Kidney epithelial cell (primary cell): ENCODE measurements around the gene EMP1. TPM values are rescaled to one million over a fixed set of nuclear protein-coding genes. Genes with fewer than 3 reads are reported as not detected.

Experiments used
- DNase-seq: peaks from one replicate; pipeline ENCODE4 v3.0.0-alpha.2; 2010; ENCODE audit warnings: low read depth
- H3K27me3 ChIP-seq: 2 replicates; pipeline ENCODE4 v1.6.0; 2011; ENCODE audit warnings: low read length; ENCODE audit not compliant: control insufficient read depth, insufficient read depth
- H3K36me3 ChIP-seq: 2 replicates; pipeline ENCODE4 v1.5.1; 2011; ENCODE audit warnings: low read length; ENCODE audit not compliant: control insufficient read depth, insufficient read depth
- H3K4me3 ChIP-seq: 2 replicates; pipeline ENCODE4 v1.5.1; 2011; ENCODE audit warnings: low read depth, mild to moderate bottlenecking, control low read depth, low read length
- total RNA-seq: library from RNA; depleted of rRNA; stranded (reverse); fragments of >200 nt; gene quantifications from 2 replicates; pipeline ENCODE4 v1.2.3, GENCODE V29; 2015
- TF ChIP-seq, protein P1 (sequence below): IDR thresholded peaks from 2 replicates; pipeline ENCODE4 v1.5.1; 2011; ENCODE audit warnings: mild to moderate bottlenecking, moderate library complexity, low read length, control low read depth, inconsistent platforms; ENCODE audit not compliant: insufficient read depth, poor library complexity, severe bottlenecking

The EMP1 gene
- total RNA-seq, 1 donor from 2014 or later: 241 TPM

GRCh38 chr12:13175499-13175898 is 21.0 kb upstream of the EMP1 start:
- peak; percentile 82 for DNase-seq
- Histone ChIP-seq H3K4me3 (no peak overlapping the region), H3K27me3 (no peaks in the 10 kb centered on the region), H3K36me3 (no peaks in the 10 kb centered on the region)
- TF ChIP-seq, protein P1, sequence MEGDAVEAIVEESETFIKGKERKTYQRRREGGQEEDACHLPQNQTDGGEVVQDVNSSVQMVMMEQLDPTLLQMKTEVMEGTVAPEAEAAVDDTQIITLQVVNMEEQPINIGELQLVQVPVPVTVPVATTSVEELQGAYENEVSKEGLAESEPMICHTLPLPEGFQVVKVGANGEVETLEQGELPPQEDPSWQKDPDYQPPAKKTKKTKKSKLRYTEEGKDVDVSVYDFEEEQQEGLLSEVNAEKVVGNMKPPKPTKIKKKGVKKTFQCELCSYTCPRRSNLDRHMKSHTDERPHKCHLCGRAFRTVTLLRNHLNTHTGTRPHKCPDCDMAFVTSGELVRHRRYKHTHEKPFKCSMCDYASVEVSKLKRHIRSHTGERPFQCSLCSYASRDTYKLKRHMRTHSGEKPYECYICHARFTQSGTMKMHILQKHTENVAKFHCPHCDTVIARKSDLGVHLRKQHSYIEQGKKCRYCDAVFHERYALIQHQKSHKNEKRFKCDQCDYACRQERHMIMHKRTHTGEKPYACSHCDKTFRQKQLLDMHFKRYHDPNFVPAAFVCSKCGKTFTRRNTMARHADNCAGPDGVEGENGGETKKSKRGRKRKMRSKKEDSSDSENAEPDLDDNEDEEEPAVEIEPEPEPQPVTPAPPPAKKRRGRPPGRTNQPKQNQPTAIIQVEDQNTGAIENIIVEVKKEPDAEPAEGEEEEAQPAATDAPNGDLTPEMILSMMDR: no peak

GRCh38 chr12:13176256-13176655 is 20.3 kb upstream of the EMP1 start:
- H3K36me3 ChIP-seq: no peaks in the 10 kb centered on the region
- TF ChIP-seq, protein P1: no peak
- no peak overlapping the region for H3K4me3 ChIP-seq
- DNase-seq: no peak
- no peaks in the 10 kb centered on the region for H3K27me3 ChIP-seq

DNA sequence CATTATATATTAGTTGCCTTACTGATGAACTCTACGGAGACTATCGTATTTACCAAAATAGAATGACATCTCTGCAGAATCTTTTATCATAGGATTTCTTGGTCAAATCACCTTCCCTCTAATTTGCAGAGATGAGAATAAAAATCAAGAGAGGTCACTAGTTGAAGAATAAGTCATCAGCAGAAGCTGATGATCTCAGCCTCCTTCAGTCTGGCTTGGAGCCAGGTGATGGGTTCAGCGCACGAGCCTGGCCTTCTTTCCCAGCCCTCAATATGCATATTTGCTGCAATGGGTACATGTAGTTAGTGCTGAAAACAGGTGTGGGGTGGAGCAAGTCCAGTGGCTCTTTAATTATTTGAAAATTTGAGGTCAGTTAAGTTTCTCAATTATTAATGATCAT is 19.2 kb upstream of the EMP1 start:
- H3K4me3 ChIP-seq: no peak overlapping the region
- TF ChIP-seq, protein P1: no peak
- DNase-seq: no peak

GRCh38 chr12:13177906-13178305 is 18.6 kb upstream of the EMP1 start:
- H3K4me3 ChIP-seq: no peak overlapping the region
- DNase-seq: no peak
- no peaks in the 10 kb centered on the region for H3K27me3 ChIP-seq
- no peaks in the 10 kb centered on the region for H3K36me3 ChIP-seq
- TF ChIP-seq, protein P1: no peak

More for the DNA sequence above, 19.2 kb upstream of the EMP1 start:
- H3K36me3 ChIP-seq: no peaks in the 10 kb centered on the region
- H3K27me3 ChIP-seq: no peaks in the 10 kb centered on the region

DNA sequence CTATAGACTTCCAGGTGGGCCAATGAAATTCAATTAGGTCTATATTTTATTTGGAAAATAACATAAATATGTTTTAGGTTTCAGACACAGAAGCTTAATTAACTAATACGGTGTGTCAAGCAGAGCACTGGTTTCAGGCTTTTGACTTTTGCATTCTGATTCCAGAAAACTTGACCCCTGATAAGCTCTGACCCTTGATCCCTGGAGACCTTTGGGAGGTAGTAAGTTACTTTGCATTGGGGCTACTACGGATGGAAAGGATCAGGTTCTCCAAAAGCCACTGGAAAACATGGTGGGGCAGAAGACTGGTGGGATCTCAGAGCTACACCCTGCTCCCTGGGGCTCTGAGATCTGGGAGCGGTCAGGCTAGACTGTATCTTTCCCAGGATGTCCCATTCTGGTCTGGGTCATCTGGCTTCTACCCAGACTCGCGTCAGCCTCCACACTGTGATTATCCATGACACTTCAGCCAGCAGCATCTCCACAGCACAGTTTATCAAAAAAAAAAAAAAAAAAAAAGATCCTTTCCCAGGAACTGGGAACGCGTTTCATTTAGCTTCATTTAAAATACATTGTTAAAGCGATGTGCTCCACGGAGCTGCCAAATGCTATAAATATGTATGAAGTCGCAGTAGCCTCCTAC is 17.8 kb upstream of the EMP1 start:
- Histone ChIP-seq H3K27me3 (no peaks in the 10 kb centered on the region), H3K4me3 (no peak overlapping the region), H3K36me3 (no peaks in the 10 kb centered on the region)
- TF ChIP-seq, protein P1: no peak
- no peak for DNase-seq

DNA sequence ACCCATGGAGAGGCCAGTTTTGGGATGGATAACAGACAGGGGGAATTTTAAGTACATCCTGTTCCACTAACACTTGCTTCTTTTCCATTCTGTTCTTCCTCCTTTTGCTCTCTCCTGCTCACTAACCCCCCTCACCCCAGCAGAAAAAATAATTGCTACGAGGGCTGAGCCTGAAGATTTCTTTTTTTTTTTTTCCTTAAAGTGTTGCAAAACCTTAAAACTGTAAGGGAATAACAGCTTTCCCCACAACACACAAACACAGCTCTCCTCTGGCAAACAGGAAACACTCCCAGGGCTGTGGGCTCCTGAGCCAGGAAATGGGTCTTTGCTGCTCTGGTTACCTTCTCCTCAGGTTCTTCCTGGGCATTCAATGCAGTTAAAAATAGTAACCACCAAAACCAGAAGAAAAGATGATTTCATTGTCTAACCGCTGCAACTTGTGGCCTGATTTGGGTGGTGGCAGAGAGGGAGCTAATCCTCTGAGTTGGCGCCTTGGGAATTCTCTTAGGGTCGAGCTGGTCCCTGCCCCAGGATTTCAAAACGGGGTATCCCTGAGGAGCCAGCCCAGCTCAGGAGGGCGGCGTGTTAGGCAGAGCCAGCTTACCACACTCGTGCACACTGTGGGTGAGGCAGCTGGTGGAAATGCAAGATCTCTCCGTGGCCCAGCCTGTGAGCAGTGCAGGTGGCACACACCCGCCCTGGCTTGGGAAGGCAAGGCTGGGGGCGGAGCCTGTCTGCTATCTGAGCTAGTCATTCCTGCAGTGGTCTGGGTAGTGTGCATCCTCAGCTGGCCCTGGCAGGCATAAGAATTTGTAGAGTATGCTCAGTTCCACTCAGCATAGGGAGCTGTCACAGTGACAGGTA is 17.1 kb upstream of the EMP1 start:
- Histone ChIP-seq H3K4me3 (no peak overlapping the region), H3K27me3 (no peaks in the 10 kb centered on the region), H3K36me3 (no peaks in the 10 kb centered on the region)
- TF ChIP-seq, protein P1: no peak
- DNase-seq: no peak
